HL-60 (cell line): ENCODE measurements around the gene MKRN1.

Experiments used
- DNase-seq, 2 experiments: peaks; one replicate each; pipeline ENCODE4 v3.0.0-alpha.2; 2010 to 2020; ENCODE audit warnings: low read depth in 1 of 2, low spot score in 1 of 2
- H3K27ac ChIP-seq: fragments of 250-450 bp; sonication (Bioruptor Pico); replicated peaks from 2 replicates; pipeline ENCODE4 v1.5.1; 2020; ENCODE audit warnings: mild to moderate bottlenecking, moderate library complexity
- H3K27me3 ChIP-seq: fragments of 250-450 bp; sonication (Bioruptor Pico); 2 replicates; pipeline ENCODE4 v1.5.1; 2021; ENCODE audit warnings: mild to moderate bottlenecking, moderate library complexity; ENCODE audit not compliant: insufficient read depth, poor library complexity, severe bottlenecking
- H3K4me3 ChIP-seq: replicated peaks from 2 replicates; pipeline ENCODE4 v1.5.1; 2011; ENCODE audit warnings: mild to moderate bottlenecking, control low read depth, low read length; ENCODE audit not compliant: insufficient read depth
- CTCF ChIP-seq: IDR thresholded peaks from one replicate; pipeline ENCODE4 v1.5.1; 2011; ENCODE audit warnings: low read length, control low read depth, inconsistent platforms; ENCODE audit not compliant: insufficient read depth
- GABPA ChIP-seq: IDR thresholded peaks from 2 replicates; pipeline ENCODE4 v1.6.1; 2012; ENCODE audit warnings: low read depth
- POLR2AphosphoS5 ChIP-seq: IDR thresholded peaks from 2 replicates; pipeline ENCODE4 v1.6.1; 2012; ENCODE audit warnings: low read depth
- SPI1 ChIP-seq: IDR thresholded peaks from 2 replicates; pipeline ENCODE4 v1.6.1; 2012; ENCODE audit warnings: low read depth, mild to moderate bottlenecking, borderline replicate concordance
- TF ChIP-seq, protein P1 (sequence below): IDR thresholded peaks from 2 replicates; pipeline ENCODE4 v1.6.1; 2012; ENCODE audit warnings: low read depth; ENCODE audit not compliant: insufficient replicate concordance

Gene MKRN1

DNA sequence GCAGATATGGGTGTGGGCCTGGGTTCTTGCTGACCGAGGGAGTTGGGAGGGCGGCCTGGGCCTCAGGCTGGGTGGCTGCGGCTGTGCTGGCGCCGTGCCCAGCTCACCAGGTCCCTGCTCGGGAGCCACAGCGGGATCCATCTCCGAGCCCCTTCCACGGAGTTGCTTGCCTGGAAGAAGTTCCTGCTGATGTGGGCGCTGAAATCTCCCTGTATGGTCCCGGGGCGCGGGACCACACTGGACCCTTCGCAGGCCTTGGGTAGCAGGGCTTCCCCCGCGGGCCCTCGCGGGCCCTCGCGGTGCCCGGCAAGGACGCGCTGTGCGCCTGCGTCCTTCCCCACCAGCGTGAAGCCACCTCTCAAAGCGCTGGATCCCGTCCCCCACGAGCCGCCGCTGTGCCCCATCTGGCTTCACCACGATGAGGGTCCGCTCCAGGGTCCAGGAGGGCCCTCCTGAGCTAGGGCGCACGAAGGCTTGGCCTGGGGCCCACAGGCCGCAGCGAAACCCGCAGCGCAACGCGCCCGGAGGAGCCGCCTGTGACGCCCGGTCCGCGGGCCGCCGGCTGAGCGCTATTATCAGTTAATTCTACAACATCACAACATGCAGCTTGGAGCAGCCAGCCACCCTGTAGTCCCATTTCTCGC lies 43.9 kb downstream of the MKRN1 start:
- H3K27me3 ChIP-seq = no peaks in the 10 kb centered on the region
- H3K4me3 ChIP-seq = no peak overlapping the region
- DNase-seq = no peak
- no peak for TF ChIP-seq CTCF
- TF ChIP-seq GABPA = no peak
- TF ChIP-seq, protein P1, sequence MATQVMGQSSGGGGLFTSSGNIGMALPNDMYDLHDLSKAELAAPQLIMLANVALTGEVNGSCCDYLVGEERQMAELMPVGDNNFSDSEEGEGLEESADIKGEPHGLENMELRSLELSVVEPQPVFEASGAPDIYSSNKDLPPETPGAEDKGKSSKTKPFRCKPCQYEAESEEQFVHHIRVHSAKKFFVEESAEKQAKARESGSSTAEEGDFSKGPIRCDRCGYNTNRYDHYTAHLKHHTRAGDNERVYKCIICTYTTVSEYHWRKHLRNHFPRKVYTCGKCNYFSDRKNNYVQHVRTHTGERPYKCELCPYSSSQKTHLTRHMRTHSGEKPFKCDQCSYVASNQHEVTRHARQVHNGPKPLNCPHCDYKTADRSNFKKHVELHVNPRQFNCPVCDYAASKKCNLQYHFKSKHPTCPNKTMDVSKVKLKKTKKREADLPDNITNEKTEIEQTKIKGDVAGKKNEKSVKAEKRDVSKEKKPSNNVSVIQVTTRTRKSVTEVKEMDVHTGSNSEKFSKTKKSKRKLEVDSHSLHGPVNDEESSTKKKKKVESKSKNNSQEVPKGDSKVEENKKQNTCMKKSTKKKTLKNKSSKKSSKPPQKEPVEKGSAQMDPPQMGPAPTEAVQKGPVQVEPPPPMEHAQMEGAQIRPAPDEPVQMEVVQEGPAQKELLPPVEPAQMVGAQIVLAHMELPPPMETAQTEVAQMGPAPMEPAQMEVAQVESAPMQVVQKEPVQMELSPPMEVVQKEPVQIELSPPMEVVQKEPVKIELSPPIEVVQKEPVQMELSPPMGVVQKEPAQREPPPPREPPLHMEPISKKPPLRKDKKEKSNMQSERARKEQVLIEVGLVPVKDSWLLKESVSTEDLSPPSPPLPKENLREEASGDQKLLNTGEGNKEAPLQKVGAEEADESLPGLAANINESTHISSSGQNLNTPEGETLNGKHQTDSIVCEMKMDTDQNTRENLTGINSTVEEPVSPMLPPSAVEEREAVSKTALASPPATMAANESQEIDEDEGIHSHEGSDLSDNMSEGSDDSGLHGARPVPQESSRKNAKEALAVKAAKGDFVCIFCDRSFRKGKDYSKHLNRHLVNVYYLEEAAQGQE = no peak
- TF ChIP-seq SPI1 = no peak
- no peak for TF ChIP-seq POLR2AphosphoS5
- H3K27ac ChIP-seq = no peak overlapping the region

GRCh38 chr7:140433396-140433795 lies 45.9 kb downstream of the MKRN1 start:
- no peak for DNase-seq
- Histone ChIP-seq H3K27me3 (no peaks in the 10 kb centered on the region), H3K27ac (no peak overlapping the region), H3K4me3 (no peak overlapping the region)
- TF ChIP-seq SPI1 (no peak), GABPA (no peak), CTCF (no peak), POLR2AphosphoS5 (no peak)
- TF ChIP-seq, protein P1 = no peak

DNA sequence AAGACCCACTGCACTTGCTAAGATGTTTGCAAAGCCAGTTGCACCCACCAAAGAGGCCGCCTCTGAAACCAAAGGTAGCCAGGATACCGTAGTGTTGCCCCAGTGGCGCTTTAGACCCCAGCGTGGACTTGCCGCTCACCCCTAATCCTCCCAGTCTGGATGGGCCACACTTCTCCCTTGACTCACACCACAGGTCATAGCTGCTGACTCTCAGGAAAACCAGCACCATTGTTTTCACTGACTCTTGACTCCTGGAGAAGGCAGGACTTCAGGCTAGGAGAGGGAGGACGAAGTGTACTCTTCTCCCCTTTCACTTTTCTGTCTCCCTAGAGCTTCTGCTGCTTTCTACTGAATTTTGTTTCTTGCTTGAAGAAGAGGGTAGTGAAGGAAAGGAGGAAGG lies 53.2 kb downstream of the MKRN1 start:
- H3K4me3 ChIP-seq = no peak overlapping the region
- no peaks in the 10 kb centered on the region for H3K27me3 ChIP-seq
- H3K27ac ChIP-seq = no peak overlapping the region
- TF ChIP-seq GABPA = no peak
- no peak for TF ChIP-seq CTCF
- no peak for TF ChIP-seq POLR2AphosphoS5
- TF ChIP-seq SPI1 = no peak
- TF ChIP-seq, protein P1 = no peak
- no peak for DNase-seq
